ENCODE measurements around the gene USP5. TPM values are rescaled to one million over a fixed set of nuclear protein-coding genes. Genes with fewer than 3 reads are reported as not detected.

USP5 gene
- total and polyA plus RNA-seq, 2 donors (not counting 3 experiments of a cell fraction or from before 2014, with no cell fraction given): 68.9 to 135 TPM

DNA sequence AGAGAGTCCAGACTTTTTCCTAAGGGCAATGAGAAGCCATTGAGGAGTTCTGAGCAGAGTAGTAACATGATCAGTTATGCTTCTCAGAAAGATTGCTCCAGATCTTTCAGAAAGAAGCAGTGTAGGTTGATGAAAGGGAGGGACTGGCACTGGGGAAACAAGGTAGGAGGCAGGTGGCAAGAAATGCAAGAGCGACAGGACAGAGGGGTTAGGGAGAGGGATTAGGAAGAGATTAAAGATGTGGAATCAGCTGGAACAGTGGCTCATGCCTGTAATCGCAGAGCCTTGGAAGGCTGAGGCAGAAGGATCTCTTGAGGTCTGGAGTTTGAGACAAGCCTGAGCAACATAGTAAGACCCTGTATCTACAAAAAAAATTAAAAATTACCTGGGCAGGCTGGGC lies 4.3 kb upstream of the USP5 start:
- H3K4me1 ChIP-seq (ENCODE audit: control insufficient read depth, extremely low read depth, insufficient read depth, low read length): peaks cover 11% of the 10 kb centered on the region
- no peak for FAIRE-seq
- no peak overlapping the region for H3K4me2 ChIP-seq (ENCODE audit: insufficient read depth, low read length)
- no peak for DNase-seq (ENCODE audit: low read depth, low spot score)
- CTCF ChIA-PET: interaction anchor here (1.5 to 1.8 kb wide), 2 partner anchors 12 to 22 kb away, joined by 3 read pairs; no protein-coding TSS in a partner anchor
- intact Hi-C loops (cut with micrococcal nuclease): no loop called here
- no peaks in the 10 kb centered on the region for H3K27me3 ChIP-seq (ENCODE audit: control insufficient read depth in 2 of 2, insufficient read depth in 2 of 2, low read length in 2 of 2)
- H3K79me2 ChIP-seq (ENCODE audit: control insufficient read depth, insufficient read depth, low read length): peaks cover 20% of the 10 kb centered on the region
- no TSS peak for BruUV-seq (replicated peaks)
- dilution Hi-C loops (cut with MboI; ENCODE audit: extremely low pct_ligation_motif_present, low sequenced_read_pairs): no loop called here
- no peak overlapping the region for H2AFZ ChIP-seq (ENCODE audit: low read depth, low read length)
- POLR2A ChIA-PET: no interaction called here
- no peak overlapping the region for H3K4me3 ChIP-seq (replicated peaks in 1 of 3; ENCODE audit: insufficient read depth in 1 of 3, low read depth in 1 of 3, low read length in 3 of 3)
- no peaks in the 10 kb centered on the region for H3K9me3 ChIP-seq (replicated peaks; ENCODE audit: control insufficient read depth, insufficient read depth, low read length)
- no peaks in the 10 kb centered on the region for H3K9me1 ChIP-seq (replicated peaks; ENCODE audit: control insufficient read depth, extremely low read depth, insufficient read depth, low read length)
- H3K9ac ChIP-seq (replicated peaks; ENCODE audit: extremely low read depth, insufficient read depth, low read length): no peak overlapping the region
- H4K20me1 ChIP-seq (replicated peaks; ENCODE audit: control insufficient read depth, extremely low read depth, insufficient read depth, low read length): no peaks in the 10 kb centered on the region
- TF ChIP-seq MYC (IDR thresholded peaks at IDR 0.05; ENCODE audit: low read depth, low read length): no peak
- no peak for TF ChIP-seq EZH2 (IDR thresholded peaks at IDR 0.05; ENCODE audit: borderline replicate concordance, low read depth, low read length, severe bottlenecking)
- no peak for TF ChIP-seq GATA2 (IDR thresholded peaks at IDR 0.05; ENCODE audit: insufficient read depth, insufficient read length, low read depth, low read length)
- no peak for TF ChIP-seq FOS (IDR thresholded peaks at IDR 0.05; ENCODE audit: borderline replicate concordance, insufficient read depth, low read length)
- TF ChIP-seq, protein P1, sequence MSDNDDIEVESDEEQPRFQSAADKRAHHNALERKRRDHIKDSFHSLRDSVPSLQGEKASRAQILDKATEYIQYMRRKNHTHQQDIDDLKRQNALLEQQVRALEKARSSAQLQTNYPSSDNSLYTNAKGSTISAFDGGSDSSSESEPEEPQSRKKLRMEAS (IDR thresholded peaks at IDR 0.05; ENCODE audit: insufficient read depth, insufficient read length): no peak
- TF ChIP-seq POLR2AphosphoS5 (IDR thresholded peaks at IDR 0.05; ENCODE audit: insufficient read depth, low read depth, low read length): no peak
- TF ChIP-seq JUN (IDR thresholded peaks at IDR 0.05; ENCODE audit: borderline replicate concordance, insufficient read depth, insufficient read length, low read depth): no peak
- H3K36me3 ChIP-seq (ENCODE audit: control insufficient read depth in 2 of 2, extremely low read depth in 1 of 2, insufficient read depth in 2 of 2, low read length in 2 of 2): peaks cover 9 to 38% of the 10 kb centered on the region in 2 experiments
- H3K27ac ChIP-seq (ENCODE audit: insufficient read depth, low read depth, low read length): no peak overlapping the region

DNA sequence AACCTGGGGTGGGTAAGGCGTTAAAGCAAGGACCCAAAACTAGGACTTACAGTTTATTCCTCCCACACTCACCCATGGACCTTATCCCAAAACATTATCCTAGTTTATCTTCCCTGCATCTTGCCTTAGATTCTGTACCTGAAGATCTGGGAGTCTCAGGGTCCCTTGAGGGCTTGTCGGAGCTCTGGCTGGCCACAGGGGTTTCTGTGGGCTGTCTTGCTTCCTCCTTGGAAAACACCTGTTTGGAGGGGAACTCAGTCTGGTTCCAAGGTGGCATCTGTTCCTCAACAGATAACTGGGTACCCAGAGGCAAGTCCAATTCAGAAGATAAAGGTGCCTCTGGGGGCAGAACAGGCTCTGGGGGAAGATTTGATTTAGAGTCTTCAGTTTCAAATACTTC lies 2.5 kb upstream of the USP5 start:
- Histone ChIP-seq H3K9me3 (replicated peaks; ENCODE audit: control insufficient read depth, insufficient read depth, low read length) (no peaks in the 10 kb centered on the region), H3K4me3 (replicated peaks in 1 of 3; ENCODE audit: insufficient read depth in 1 of 3, low read depth in 1 of 3, low read length in 3 of 3) (no peak overlapping the region), H3K9me1 (replicated peaks; ENCODE audit: control insufficient read depth, extremely low read depth, insufficient read depth, low read length) (no peaks in the 10 kb centered on the region), H4K20me1 (replicated peaks; ENCODE audit: control insufficient read depth, extremely low read depth, insufficient read depth, low read length) (no peaks in the 10 kb centered on the region), H3K27ac (ENCODE audit: insufficient read depth, low read depth, low read length) (no peak overlapping the region), H2AFZ (ENCODE audit: low read depth, low read length) (no peak overlapping the region), H3K9ac (replicated peaks; ENCODE audit: extremely low read depth, insufficient read depth, low read length) (no peak overlapping the region), H3K79me2 (ENCODE audit: control insufficient read depth, insufficient read depth, low read length) (peaks cover 37% of the 10 kb centered on the region), H3K4me1 (ENCODE audit: control insufficient read depth, extremely low read depth, insufficient read depth, low read length) (peaks cover 24% of the 10 kb centered on the region), H3K36me3 (ENCODE audit: control insufficient read depth in 2 of 2, extremely low read depth in 1 of 2, insufficient read depth in 2 of 2, low read length in 2 of 2) (peaks cover 9 to 28% of the 10 kb centered on the region in 2 experiments), H3K4me2 (ENCODE audit: insufficient read depth, low read length) (no peak overlapping the region), H3K27me3 (ENCODE audit: control insufficient read depth in 2 of 2, insufficient read depth in 2 of 2, low read length in 2 of 2) (no peaks in the 10 kb centered on the region)
- TF ChIP-seq, protein P1 (IDR thresholded peaks at IDR 0.05; ENCODE audit: insufficient read depth, insufficient read length): no peak
- TF ChIP-seq EZH2 (IDR thresholded peaks at IDR 0.05; ENCODE audit: borderline replicate concordance, low read depth, low read length, severe bottlenecking) (no peak), FOS (IDR thresholded peaks at IDR 0.05; ENCODE audit: borderline replicate concordance, insufficient read depth, low read length) (no peak), GATA2 (IDR thresholded peaks at IDR 0.05; ENCODE audit: insufficient read depth, insufficient read length, low read depth, low read length) (no peak), JUN (IDR thresholded peaks at IDR 0.05; ENCODE audit: borderline replicate concordance, insufficient read depth, insufficient read length, low read depth) (no peak), MYC (IDR thresholded peaks at IDR 0.05; ENCODE audit: low read depth, low read length) (no peak), POLR2A (IDR thresholded peaks at IDR 0.05; ENCODE audit: low read depth, low read length) (no peak), POLR2AphosphoS5 (IDR thresholded peaks at IDR 0.05; ENCODE audit: insufficient read depth, low read depth, low read length) (no peak)
- TF ChIP-seq, protein P2, sequence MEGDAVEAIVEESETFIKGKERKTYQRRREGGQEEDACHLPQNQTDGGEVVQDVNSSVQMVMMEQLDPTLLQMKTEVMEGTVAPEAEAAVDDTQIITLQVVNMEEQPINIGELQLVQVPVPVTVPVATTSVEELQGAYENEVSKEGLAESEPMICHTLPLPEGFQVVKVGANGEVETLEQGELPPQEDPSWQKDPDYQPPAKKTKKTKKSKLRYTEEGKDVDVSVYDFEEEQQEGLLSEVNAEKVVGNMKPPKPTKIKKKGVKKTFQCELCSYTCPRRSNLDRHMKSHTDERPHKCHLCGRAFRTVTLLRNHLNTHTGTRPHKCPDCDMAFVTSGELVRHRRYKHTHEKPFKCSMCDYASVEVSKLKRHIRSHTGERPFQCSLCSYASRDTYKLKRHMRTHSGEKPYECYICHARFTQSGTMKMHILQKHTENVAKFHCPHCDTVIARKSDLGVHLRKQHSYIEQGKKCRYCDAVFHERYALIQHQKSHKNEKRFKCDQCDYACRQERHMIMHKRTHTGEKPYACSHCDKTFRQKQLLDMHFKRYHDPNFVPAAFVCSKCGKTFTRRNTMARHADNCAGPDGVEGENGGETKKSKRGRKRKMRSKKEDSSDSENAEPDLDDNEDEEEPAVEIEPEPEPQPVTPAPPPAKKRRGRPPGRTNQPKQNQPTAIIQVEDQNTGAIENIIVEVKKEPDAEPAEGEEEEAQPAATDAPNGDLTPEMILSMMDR (IDR thresholded peaks at IDR 0.05; ENCODE audit: extremely low read depth in 1 of 2, insufficient read depth in 1 of 2, low read depth in 1 of 2, low read length in 2 of 2): no peak
- POLR2A ChIA-PET: no interaction called here
- FAIRE-seq: no peak
- intact Hi-C loops (cut with micrococcal nuclease) (no loop called here), dilution Hi-C loops (cut with MboI; ENCODE audit: extremely low pct_ligation_motif_present, low sequenced_read_pairs) (no loop called here)
- no peak for DNase-seq (ENCODE audit: low read depth, low spot score)
- CTCF ChIA-PET: interaction anchor here (1.8 kb wide), 1 partner anchor 13 kb away, joined by 3 read pairs; no protein-coding TSS in a partner anchor
- BruUV-seq (replicated peaks): no TSS peak
